Thyroid gland (tissue), 4 donors: ENCODE data around the gene APBB2. TPM values are rescaled to one million over a fixed set of nuclear protein-coding genes. Genes with fewer than 3 reads are reported as not detected.

Experiments used
- DNase-seq, 2 donors: peaks; one replicate each; pipeline ENCODE4 v3.0.0-alpha.2; 2019
- H3K27ac ChIP-seq, 3 donors: fragments of 200-600 bp; sonication (generic); 1 replicate in 2 of 3; 2 replicates in 1 of 3; pipeline ENCODE4 v1.5.1; 2016 to 2019; ENCODE audit warnings: mild to moderate bottlenecking in 1 of 3, moderate library complexity in 1 of 3
- H3K27me3 ChIP-seq: fragments of 200-600 bp; sonication (generic); one replicate; pipeline ENCODE4 v1.5.1; 2019
- H3K36me3 ChIP-seq, 2 donors: fragments of 200-600 bp; sonication (generic); one replicate each; pipeline ENCODE4 v1.5.1; 2016 to 2019
- H3K4me1 ChIP-seq, 2 donors: fragments of 200-600 bp; sonication (generic); one replicate each; pipeline ENCODE4 v1.5.1; 2017 to 2019
- H3K4me3 ChIP-seq, 3 donors: fragments of 200-600 bp; sonication (generic); replicated peaks in 1 of 3; 1 replicate in 2 of 3; 2 replicates in 1 of 3; pipeline ENCODE4 v1.5.1; 2016; ENCODE audit warnings: mild to moderate bottlenecking in 1 of 3
- H3K9me3 ChIP-seq: fragments of 200-600 bp; sonication (generic); one replicate; pipeline ENCODE4 v1.5.1; 2017
- POLR2A ChIP-seq, 2 donors: fragments of 450-650 bp; IDR thresholded peaks; one replicate each; pipeline ENCODE4 v1.6.1; 2017; ENCODE audit warnings: antibody characterized with exemption in 2 of 2, mild to moderate bottlenecking in 2 of 2, moderate library complexity in 1 of 2
- WGBS, 2 donors: methylation state at CpG; one replicate each; pipeline ENCODE4 v1.1.5; 2017; 5-methylcytosine and 5-hydroxymethylcytosine counted together
- intact Hi-C: fragments of 100-400 bp; cut with DNase I; formaldehyde crosslinking; loops from one replicate; pipeline ENCODE4 v1.15.1; 2023
- total RNA-seq, 4 donors: library from RNA; depleted of rRNA; stranded (reverse); fragments of >200 nt; gene quantifications; one replicate each; pipeline ENCODE4 v1.2.3, GENCODE V29; 2016
- TF ChIP-seq, protein P1 (sequence below), 6 experiments: fragments of 200-600 bp in 3 of 6; fragments of 450-650 bp in 3 of 6; sonication (generic) in 3 of 6; IDR thresholded peaks; one replicate each; pipeline ENCODE4 v1.5.1; 2016 to 2019; ENCODE audit warnings: antibody characterized with exemption in 6 of 6, mild to moderate bottlenecking in 2 of 6, inconsistent platforms in 1 of 6, moderate library complexity in 1 of 6

The APBB2 gene
- total RNA-seq, 4 donors from 2014 or later: 174 to 253 (median 199) TPM

GRCh38 chr4:41043465-41043864 is 170.9 kb downstream of the APBB2 start:
- WGBS, 2 donors: 83 to 85% methylated on average over 2 of the region's 2 CpGs
- Histone ChIP-seq H3K27ac (no peak overlapping the region), H3K36me3 (no peaks in the 10 kb centered on the region), H3K4me1 (no peaks in the 10 kb centered on the region), H3K27me3 (no peaks in the 10 kb centered on the region), H3K4me3 (no peak overlapping the region), H3K9me3 (no peaks in the 10 kb centered on the region)
- no peak for DNase-seq
- intact Hi-C loops: no loop called here
- no peak for TF ChIP-seq POLR2A (IDR thresholded peaks at IDR 0.05)
- TF ChIP-seq, protein P1, sequence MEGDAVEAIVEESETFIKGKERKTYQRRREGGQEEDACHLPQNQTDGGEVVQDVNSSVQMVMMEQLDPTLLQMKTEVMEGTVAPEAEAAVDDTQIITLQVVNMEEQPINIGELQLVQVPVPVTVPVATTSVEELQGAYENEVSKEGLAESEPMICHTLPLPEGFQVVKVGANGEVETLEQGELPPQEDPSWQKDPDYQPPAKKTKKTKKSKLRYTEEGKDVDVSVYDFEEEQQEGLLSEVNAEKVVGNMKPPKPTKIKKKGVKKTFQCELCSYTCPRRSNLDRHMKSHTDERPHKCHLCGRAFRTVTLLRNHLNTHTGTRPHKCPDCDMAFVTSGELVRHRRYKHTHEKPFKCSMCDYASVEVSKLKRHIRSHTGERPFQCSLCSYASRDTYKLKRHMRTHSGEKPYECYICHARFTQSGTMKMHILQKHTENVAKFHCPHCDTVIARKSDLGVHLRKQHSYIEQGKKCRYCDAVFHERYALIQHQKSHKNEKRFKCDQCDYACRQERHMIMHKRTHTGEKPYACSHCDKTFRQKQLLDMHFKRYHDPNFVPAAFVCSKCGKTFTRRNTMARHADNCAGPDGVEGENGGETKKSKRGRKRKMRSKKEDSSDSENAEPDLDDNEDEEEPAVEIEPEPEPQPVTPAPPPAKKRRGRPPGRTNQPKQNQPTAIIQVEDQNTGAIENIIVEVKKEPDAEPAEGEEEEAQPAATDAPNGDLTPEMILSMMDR (IDR thresholded peaks at IDR 0.05): no peak

- TF ChIP-seq, protein P1 (IDR thresholded peaks at IDR 0.05): no peak
- TF ChIP-seq POLR2A (IDR thresholded peaks at IDR 0.05): no peak
- intact Hi-C loops: no loop called here
Observed at GRCh38 chr4:41041551-41041950, 172.8 kb downstream of the APBB2 start.

DNA sequence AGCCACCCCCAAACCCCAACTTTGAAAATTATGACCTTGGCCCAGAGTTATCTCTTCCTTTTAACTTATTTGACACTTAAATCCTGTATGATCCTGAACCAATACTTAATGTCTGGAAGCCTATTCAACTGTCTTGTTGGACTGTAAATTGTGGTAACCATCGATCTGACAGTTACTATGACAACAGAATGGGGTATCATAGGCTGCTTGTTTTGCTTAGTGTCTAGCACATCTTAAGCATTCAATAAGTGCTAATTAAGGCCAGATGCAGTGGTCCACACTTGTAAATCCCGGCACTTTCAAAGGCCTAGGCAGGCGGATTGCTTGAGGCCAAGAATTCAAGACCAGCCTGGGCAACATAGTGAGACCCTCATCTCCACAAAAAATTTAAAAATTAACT is 175.0 kb downstream of the APBB2 start:
- H3K27me3 ChIP-seq: no peaks in the 10 kb centered on the region
- H3K9me3 ChIP-seq: no peaks in the 10 kb centered on the region
- H3K27ac ChIP-seq: no peak overlapping the region
- TF ChIP-seq, protein P1 (IDR thresholded peaks at IDR 0.05): no peak
- no peak for TF ChIP-seq POLR2A (IDR thresholded peaks at IDR 0.05)
- H3K4me1 ChIP-seq: no peaks in the 10 kb centered on the region
- 91% methylated on average over 3 of the region's 3 CpGs for WGBS, 2 donors
- H3K4me3 ChIP-seq: no peak overlapping the region
- no peaks in the 10 kb centered on the region for H3K36me3 ChIP-seq
- DNase-seq: no peak
- intact Hi-C loops: no loop called here

More at GRCh38 chr4:41041551-41041950, 172.8 kb downstream of the APBB2 start:
- no peak overlapping the region for H3K4me3 ChIP-seq
- no peaks in the 10 kb centered on the region for H3K36me3 ChIP-seq
- H3K9me3 ChIP-seq: no peaks in the 10 kb centered on the region
- 81 to 92% methylated on average over 1 of the region's 1 CpG for WGBS, 2 donors
- no peaks in the 10 kb centered on the region for H3K27me3 ChIP-seq
- no peak overlapping the region for H3K27ac ChIP-seq
- H3K4me1 ChIP-seq: no peaks in the 10 kb centered on the region
- DNase-seq: no peak

DNA sequence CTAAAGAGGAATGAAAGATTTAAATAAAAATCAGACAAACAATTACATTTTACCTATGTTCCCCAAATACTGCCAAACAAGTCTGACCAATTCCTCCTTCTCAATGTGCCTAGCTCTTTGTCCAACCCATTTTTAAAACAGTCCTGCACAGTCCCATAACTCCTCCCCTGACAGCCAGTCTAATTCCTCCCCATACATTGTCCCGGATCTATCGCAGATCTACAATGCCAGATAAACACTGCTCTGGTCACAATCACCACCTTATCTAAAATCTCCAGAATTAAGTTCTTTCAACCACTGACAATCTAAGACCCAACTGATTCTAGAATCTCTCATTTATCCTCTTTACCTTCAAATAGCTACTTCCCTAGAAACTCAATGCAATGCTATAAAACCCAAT is 176.0 kb downstream of the APBB2 start:
- 88 to 97% methylated on average over 2 of the region's 2 CpGs for WGBS, 2 donors

GRCh38 chr4:41029098-41029497 is 185.2 kb downstream of the APBB2 start:
- peaks cover 15 to 28% of the 10 kb centered on the region in 2 donors for H3K4me1 ChIP-seq
- TF ChIP-seq, protein P1 (IDR thresholded peaks at IDR 0.05): no peak
- TF ChIP-seq POLR2A (IDR thresholded peaks at IDR 0.05): no peak
- no peaks in the 10 kb centered on the region for H3K9me3 ChIP-seq
- no peaks in the 10 kb centered on the region for H3K36me3 ChIP-seq
- peak overlapping the region; percentile 61 to 87 (median 86) for H3K27ac ChIP-seq
- DNase-seq: no peak
- H3K4me3 ChIP-seq: no peak overlapping the region
- no peaks in the 10 kb centered on the region for H3K27me3 ChIP-seq
- intact Hi-C loops: no loop called here
- 66 to 67% methylated on average over 3 of the region's 3 CpGs for WGBS, 2 donors

More for the DNA sequence above, 176.0 kb downstream of the APBB2 start:
- Histone ChIP-seq H3K9me3 (no peaks in the 10 kb centered on the region), H3K27me3 (no peaks in the 10 kb centered on the region), H3K27ac (no peak overlapping the region), H3K4me1 (no peaks in the 10 kb centered on the region), H3K4me3 (no peak overlapping the region), H3K36me3 (no peaks in the 10 kb centered on the region)
- DNase-seq: no peak
- TF ChIP-seq, protein P1 (IDR thresholded peaks at IDR 0.05): no peak
- no peak for TF ChIP-seq POLR2A (IDR thresholded peaks at IDR 0.05)
- intact Hi-C loops: no loop called here
